ENCODE results near the gene NQO2.
"Not testable (repeated sequence)": the region's sequence is repeated elsewhere in the genome, so short reads cannot be mapped to it uniquely, and the experiment has no call there.

DNA sequence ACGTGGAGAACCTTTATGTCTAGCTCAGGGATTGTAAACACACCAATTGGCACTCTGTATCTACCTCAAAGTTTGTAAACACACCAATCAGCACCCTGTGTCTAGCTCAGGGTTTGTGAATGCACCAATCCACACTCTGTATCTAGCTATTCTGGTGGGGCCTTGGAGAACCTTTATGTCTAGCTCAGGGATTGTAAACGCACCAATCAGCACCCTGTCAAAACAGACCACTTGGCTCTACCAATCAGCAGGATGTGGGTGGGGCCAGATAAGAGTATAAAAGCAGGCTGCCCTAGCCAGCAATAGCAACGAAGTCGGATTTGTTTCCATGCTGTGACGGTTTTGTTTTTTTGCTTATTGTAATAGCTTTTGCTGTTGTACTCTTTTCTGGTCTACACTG, 28.5 kb downstream of the NQO2 start:
- TF ChIP-seq, protein P1, sequence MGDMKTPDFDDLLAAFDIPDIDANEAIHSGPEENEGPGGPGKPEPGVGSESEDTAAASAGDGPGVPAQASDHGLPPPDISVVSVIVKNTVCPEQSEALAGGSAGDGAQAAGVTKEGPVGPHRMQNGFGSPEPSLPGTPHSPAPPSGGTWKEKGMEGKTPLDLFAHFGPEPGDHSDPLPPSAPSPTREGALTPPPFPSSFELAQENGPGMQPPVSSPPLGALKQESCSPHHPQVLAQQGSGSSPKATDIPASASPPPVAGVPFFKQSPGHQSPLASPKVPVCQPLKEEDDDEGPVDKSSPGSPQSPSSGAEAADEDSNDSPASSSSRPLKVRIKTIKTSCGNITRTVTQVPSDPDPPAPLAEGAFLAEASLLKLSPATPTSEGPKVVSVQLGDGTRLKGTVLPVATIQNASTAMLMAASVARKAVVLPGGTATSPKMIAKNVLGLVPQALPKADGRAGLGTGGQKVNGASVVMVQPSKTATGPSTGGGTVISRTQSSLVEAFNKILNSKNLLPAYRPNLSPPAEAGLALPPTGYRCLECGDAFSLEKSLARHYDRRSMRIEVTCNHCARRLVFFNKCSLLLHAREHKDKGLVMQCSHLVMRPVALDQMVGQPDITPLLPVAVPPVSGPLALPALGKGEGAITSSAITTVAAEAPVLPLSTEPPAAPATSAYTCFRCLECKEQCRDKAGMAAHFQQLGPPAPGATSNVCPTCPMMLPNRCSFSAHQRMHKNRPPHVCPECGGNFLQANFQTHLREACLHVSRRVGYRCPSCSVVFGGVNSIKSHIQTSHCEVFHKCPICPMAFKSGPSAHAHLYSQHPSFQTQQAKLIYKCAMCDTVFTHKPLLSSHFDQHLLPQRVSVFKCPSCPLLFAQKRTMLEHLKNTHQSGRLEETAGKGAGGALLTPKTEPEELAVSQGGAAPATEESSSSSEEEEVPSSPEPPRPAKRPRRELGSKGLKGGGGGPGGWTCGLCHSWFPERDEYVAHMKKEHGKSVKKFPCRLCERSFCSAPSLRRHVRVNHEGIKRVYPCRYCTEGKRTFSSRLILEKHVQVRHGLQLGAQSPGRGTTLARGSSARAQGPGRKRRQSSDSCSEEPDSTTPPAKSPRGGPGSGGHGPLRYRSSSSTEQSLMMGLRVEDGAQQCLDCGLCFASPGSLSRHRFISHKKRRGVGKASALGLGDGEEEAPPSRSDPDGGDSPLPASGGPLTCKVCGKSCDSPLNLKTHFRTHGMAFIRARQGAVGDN (IDR thresholded peaks at IDR 0.05): not testable (repeated sequence)
- not testable (repeated sequence) for TF ChIP-seq ZNF384 (IDR thresholded peaks at IDR 0.05; ENCODE audit: borderline replicate concordance, low read depth, low read length); TCF3 (IDR thresholded peaks at IDR 0.05; ENCODE audit: borderline replicate concordance, insufficient read depth, low read depth, low read length); RAD21 (IDR thresholded peaks at IDR 0.05; ENCODE audit: insufficient read depth, low read depth, low read length); SREBF2 (IDR thresholded peaks at IDR 0.05; ENCODE audit: low read length); ETV6 (conservative IDR thresholded peaks at IDR 0.05 in 1 of 2, IDR thresholded peaks at IDR 0.05 in 1 of 2; ENCODE audit: borderline replicate concordance in 1 of 2, low read depth in 1 of 2); JUND (IDR thresholded peaks at IDR 0.05; ENCODE audit: low read depth, low read length); EP300 (IDR thresholded peaks at IDR 0.05; ENCODE audit: borderline replicate concordance in 1 of 2, control insufficient read depth in 1 of 2, low read depth in 2 of 2, low read length in 2 of 2); STAT3 (IDR thresholded peaks at IDR 0.05; ENCODE audit: low read depth, low read length); TARDBP (IDR thresholded peaks at IDR 0.05; ENCODE audit: borderline replicate concordance)
- TF ChIP-seq, protein P2, sequence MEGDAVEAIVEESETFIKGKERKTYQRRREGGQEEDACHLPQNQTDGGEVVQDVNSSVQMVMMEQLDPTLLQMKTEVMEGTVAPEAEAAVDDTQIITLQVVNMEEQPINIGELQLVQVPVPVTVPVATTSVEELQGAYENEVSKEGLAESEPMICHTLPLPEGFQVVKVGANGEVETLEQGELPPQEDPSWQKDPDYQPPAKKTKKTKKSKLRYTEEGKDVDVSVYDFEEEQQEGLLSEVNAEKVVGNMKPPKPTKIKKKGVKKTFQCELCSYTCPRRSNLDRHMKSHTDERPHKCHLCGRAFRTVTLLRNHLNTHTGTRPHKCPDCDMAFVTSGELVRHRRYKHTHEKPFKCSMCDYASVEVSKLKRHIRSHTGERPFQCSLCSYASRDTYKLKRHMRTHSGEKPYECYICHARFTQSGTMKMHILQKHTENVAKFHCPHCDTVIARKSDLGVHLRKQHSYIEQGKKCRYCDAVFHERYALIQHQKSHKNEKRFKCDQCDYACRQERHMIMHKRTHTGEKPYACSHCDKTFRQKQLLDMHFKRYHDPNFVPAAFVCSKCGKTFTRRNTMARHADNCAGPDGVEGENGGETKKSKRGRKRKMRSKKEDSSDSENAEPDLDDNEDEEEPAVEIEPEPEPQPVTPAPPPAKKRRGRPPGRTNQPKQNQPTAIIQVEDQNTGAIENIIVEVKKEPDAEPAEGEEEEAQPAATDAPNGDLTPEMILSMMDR (IDR thresholded peaks at IDR 0.05 in 2 of 3, conservative IDR thresholded peaks at IDR 0.05 in 1 of 3; ENCODE audit: control insufficient read depth in 2 of 3, extremely low read depth in 1 of 3, insufficient read depth in 1 of 3, low read depth in 3 of 3, low read length in 3 of 3): not testable (repeated sequence)
- TF ChIP-seq, protein P3, sequence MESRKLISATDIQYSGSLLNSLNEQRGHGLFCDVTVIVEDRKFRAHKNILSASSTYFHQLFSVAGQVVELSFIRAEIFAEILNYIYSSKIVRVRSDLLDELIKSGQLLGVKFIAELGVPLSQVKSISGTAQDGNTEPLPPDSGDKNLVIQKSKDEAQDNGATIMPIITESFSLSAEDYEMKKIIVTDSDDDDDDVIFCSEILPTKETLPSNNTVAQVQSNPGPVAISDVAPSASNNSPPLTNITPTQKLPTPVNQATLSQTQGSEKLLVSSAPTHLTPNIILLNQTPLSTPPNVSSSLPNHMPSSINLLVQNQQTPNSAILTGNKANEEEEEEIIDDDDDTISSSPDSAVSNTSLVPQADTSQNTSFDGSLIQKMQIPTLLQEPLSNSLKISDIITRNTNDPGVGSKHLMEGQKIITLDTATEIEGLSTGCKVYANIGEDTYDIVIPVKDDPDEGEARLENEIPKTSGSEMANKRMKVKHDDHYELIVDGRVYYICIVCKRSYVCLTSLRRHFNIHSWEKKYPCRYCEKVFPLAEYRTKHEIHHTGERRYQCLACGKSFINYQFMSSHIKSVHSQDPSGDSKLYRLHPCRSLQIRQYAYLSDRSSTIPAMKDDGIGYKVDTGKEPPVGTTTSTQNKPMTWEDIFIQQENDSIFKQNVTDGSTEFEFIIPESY (IDR thresholded peaks at IDR 0.05): not testable (repeated sequence)
- TF ChIP-seq, protein P4, sequence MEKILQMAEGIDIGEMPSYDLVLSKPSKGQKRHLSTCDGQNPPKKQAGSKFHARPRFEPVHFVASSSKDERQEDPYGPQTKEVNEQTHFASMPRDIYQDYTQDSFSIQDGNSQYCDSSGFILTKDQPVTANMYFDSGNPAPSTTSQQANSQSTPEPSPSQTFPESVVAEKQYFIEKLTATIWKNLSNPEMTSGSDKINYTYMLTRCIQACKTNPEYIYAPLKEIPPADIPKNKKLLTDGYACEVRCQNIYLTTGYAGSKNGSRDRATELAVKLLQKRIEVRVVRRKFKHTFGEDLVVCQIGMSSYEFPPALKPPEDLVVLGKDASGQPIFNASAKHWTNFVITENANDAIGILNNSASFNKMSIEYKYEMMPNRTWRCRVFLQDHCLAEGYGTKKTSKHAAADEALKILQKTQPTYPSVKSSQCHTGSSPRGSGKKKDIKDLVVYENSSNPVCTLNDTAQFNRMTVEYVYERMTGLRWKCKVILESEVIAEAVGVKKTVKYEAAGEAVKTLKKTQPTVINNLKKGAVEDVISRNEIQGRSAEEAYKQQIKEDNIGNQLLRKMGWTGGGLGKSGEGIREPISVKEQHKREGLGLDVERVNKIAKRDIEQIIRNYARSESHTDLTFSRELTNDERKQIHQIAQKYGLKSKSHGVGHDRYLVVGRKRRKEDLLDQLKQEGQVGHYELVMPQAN (conservative IDR thresholded peaks at IDR 0.05): not testable (repeated sequence)
- TF ChIP-seq, protein P5, sequence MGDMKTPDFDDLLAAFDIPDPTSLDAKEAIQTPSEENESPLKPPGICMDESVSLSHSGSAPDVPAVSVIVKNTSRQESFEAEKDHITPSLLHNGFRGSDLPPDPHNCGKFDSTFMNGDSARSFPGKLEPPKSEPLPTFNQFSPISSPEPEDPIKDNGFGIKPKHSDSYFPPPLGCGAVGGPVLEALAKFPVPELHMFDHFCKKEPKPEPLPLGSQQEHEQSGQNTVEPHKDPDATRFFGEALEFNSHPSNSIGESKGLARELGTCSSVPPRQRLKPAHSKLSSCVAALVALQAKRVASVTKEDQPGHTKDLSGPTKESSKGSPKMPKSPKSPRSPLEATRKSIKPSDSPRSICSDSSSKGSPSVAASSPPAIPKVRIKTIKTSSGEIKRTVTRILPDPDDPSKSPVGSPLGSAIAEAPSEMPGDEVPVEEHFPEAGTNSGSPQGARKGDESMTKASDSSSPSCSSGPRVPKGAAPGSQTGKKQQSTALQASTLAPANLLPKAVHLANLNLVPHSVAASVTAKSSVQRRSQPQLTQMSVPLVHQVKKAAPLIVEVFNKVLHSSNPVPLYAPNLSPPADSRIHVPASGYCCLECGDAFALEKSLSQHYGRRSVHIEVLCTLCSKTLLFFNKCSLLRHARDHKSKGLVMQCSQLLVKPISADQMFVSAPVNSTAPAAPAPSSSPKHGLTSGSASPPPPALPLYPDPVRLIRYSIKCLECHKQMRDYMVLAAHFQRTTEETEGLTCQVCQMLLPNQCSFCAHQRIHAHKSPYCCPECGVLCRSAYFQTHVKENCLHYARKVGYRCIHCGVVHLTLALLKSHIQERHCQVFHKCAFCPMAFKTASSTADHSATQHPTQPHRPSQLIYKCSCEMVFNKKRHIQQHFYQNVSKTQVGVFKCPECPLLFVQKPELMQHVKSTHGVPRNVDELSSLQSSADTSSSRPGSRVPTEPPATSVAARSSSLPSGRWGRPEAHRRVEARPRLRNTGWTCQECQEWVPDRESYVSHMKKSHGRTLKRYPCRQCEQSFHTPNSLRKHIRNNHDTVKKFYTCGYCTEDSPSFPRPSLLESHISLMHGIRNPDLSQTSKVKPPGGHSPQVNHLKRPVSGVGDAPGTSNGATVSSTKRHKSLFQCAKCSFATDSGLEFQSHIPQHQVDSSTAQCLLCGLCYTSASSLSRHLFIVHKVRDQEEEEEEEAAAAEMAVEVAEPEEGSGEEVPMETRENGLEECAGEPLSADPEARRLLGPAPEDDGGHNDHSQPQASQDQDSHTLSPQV (IDR thresholded peaks at IDR 0.05): not testable (repeated sequence)
